Cardiac septum (tissue), 1 donor: ENCODE measurements around the gene ZSCAN5A. TPM values are rescaled to one million over a fixed set of nuclear protein-coding genes. Genes with fewer than 3 reads are reported as not detected.

Experiments used
- DNase-seq: peaks from one replicate; pipeline ENCODE4 v3.0.0-alpha.2; 2020; ENCODE audit warnings: low spot score
- intact Hi-C: fragments of 100-400 bp; cut with DNase I; formaldehyde crosslinking; loops from one replicate; pipeline ENCODE4 v1.14.0; 2022
- total RNA-seq: library from RNA; stranded (reverse); fragmentation: NEBNext Ultra II Directional; extraction: Animal tissue kit (Norgen Biotek cat#: 25700); gene quantifications from one replicate; pipeline ENCODE4 v1.2.1, GENCODE V29; 2021
- donor health status: DM: no; HTN: no; CAD: no.

The ZSCAN5A gene
- total RNA-seq, 1 donor from 2014 or later, result 24.4 TPM

GRCh38 chr19:56174550-56174949 lies 140.1 kb downstream of the ZSCAN5A start:
- intact Hi-C loops, result no loop called here
- no peak for DNase-seq

GRCh38 chr19:56174086-56174485 lies 140.6 kb downstream of the ZSCAN5A start:
- intact Hi-C loops, result no loop called here
- no peak for DNase-seq

Other genes with a start within 250 kb of the ZSCAN5A start
- 29.5 TPM for gene ZNF787, start 193.5 kb downstream of the ZSCAN5A start, total RNA-seq
- gene ZNF444, start 173.6 kb downstream of the ZSCAN5A start, total RNA-seq, result 22.9 TPM
- gene GALP, start 138.8 kb downstream of the ZSCAN5A start, total RNA-seq, result not detected
- gene ZSCAN5B, start 117.1 kb downstream of the ZSCAN5A start, total RNA-seq, result not detected
- gene ZSCAN5C, start 112.6 kb downstream of the ZSCAN5A start, total RNA-seq, result not detected
- not detected for gene EDDM13, start 42.1 kb downstream of the ZSCAN5A start, total RNA-seq
- gene ZNF582, start 78.7 kb upstream of the ZSCAN5A start, total RNA-seq, result 4.9 TPM
- 7.3 TPM for gene ZNF583, start 89.5 kb upstream of the ZSCAN5A start, total RNA-seq
- gene ZNF667, start 162.5 kb upstream of the ZSCAN5A start, total RNA-seq, result 4.5 TPM
- gene ZNF471, start 193.0 kb upstream of the ZSCAN5A start, total RNA-seq, result 7.2 TPM
- gene ZFP28, start 224.1 kb upstream of the ZSCAN5A start, total RNA-seq, result 9.9 TPM